CD4-positive, alpha-beta T cell treated with Interferon gamma for 1 hour (primary cell): ENCODE data around the gene HNRNPD.
"Not testable (repeated sequence)": the region's sequence is repeated elsewhere in the genome, so short reads cannot be mapped to it uniquely, and the experiment has no call there.

ENCODE experiments used
- DNase-seq: peaks from one replicate; pipeline ENCODE4 v3.0.0-alpha.2; 2020

The HNRNPD gene

GRCh38 chr4:82372517-82373485 lies 990 bp downstream of the HNRNPD start:
- DNase-seq = peak; percentile 57

GRCh38 chr4:82371497-82371896 lies 2.3 kb downstream of the HNRNPD start:
- DNase-seq = no peak

DNA sequence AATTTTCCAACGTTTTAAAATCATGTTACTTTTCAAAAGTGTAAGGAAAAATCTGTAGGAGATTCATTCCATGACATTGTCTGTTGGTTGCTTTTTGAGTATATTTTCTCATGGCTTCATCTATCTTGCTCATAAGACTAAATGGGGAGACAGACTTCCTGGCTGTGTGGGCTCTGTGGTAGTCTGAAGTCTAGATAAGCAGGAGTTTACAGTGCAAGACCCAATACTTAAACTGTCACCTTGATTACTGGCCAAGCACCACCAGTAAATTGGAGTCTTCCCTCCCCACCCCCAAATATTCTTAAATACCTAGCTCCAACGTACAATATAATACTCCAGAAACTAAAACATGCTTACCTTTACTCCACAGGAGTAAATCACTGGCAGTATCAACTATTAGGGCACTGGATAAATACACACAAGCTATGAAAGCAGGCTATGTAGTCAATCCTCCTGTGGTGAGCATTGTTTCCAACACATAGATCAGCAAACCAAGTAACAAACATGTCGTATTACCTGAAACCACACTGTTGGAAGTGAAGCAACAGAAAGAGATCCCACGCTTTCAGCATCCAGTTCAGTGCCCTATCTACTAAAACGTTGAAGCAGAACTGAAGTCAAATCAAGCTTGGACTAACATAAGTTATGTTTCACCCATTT lies 6.2 kb downstream of the HNRNPD start:
- no peak for DNase-seq

- not testable (repeated sequence) for DNase-seq
Observed at GRCh38 chr4:82366431-82366830, 7.4 kb downstream of the HNRNPD start.

GRCh38 chr4:82363896-82364487 lies 9.8 kb downstream of the HNRNPD start:
- no peak for DNase-seq

- DNase-seq = no peak
Observed at GRCh38 chr4:82362565-82362964, 11.2 kb downstream of the HNRNPD start.

DNA sequence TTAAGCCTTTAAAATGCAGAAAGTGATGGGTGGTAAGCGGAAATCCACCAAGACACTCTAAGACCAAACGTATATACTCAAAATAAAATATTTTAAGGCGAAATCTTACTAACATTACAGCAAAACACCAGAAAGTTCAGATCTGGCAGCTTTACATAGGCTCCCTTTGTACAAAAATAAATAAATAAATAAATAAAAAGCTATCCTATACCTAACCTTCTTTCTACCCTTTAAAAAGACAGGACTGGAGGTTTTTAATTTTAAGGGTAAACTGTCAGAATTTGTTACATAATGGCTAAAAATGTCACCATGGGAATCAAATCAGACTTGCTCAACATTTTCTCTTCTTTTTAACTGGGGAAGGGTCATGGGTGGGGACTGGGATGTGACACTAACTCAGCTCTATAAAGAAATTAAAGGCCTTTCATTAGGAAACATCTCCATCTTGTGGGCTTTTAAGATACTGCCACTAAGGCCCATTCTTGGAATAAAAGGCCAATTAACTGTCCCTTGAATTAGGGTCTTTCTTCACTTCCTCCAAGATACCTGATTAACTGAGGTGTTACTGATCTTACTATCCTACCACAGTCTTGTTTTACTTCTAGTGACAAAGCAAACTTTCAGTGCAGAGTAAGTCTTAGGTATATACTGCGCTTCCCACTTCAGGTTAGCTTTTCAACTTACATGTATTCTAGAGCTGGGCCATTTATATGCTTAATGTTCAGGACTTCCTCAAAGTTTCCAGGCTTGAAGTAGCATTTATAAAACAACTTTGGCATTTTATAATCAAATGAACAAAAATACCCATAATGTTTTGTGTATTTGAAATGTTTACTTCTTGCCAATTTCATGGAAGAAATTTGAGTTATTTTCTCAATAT lies 13.3 kb downstream of the HNRNPD start:
- no peak for DNase-seq

DNA sequence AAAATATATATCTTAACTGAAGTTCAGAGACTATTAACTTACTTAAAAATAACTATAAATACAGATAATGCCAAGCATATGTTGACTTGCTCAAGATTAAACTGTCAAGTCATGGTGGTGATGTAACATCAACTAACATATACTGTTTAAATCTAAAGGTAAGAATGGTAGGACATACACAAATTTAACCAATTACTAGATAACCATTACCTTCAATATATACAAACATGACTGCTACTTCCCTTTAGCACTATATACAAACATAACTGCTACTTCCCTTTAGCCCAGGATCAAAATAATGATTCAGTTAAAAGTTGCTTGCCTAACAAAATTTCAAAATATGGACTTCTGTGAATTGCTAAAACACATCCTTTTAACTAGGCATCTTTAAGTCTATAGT lies 14.9 kb downstream of the HNRNPD start:
- no peak for DNase-seq

DNA sequence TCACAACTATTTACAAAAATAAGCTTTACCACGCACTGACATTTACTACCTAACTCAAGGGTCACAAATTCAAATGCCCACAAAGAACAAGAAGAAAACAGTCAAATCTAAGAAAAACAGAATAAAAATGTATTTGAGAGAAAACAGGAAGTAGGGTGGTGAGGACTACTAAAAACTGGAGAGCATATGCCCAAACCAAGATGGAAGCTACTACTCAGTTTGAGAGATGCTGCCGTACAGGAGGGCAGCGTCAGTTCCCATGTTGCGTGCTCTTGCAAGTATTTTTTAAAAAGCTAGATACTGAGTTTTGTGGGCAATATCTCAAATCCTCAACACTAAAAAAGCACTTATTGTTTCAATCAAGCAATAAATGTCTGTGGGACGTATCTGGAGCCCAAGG lies 16.2 kb downstream of the HNRNPD start:
- DNase-seq = no peak

DNA sequence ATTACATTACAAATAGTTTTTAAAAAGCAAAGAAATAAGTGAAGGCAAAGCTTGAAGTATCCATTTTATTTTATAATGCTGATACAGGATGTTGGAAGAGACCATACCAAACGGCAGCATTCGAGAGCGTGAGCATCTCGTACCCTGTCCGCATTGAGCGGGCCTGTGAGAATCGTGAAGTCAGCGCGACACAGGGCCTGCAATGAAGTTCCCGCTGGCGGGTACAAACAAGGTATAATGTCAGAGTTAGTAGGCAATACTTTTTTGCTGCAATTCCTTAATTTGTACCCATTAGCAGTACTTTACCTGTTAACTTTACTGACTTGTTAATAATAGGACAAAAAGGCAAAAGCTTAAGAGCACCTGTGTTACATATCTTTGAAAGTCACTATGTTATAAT lies 19.0 kb downstream of the HNRNPD start:
- DNase-seq = no peak

DNA sequence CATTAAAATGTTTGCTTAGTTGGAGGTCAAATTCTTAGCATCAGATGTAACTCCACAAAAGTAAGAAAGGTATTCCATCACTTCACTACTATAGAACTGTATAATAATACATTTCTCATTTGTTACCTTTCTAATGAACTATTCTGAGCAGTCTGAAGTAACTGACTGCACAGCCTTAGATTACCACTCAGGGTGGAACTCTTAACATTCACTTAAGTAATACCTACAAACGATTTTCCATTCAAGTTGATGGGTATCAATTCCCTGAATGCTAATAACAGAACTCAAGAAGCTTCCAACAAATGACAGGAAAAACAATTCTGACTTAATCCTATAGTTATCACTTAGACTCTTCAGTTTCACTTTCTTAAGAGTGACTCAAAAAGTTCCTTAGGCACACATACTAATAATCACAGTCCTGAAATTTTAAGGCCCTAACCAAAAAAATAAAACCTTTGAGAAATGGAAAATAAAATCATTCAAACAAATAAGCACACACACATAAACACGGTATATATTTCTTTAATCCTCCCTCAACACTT lies 20.9 kb downstream of the HNRNPD start:
- no peak for DNase-seq

DNA sequence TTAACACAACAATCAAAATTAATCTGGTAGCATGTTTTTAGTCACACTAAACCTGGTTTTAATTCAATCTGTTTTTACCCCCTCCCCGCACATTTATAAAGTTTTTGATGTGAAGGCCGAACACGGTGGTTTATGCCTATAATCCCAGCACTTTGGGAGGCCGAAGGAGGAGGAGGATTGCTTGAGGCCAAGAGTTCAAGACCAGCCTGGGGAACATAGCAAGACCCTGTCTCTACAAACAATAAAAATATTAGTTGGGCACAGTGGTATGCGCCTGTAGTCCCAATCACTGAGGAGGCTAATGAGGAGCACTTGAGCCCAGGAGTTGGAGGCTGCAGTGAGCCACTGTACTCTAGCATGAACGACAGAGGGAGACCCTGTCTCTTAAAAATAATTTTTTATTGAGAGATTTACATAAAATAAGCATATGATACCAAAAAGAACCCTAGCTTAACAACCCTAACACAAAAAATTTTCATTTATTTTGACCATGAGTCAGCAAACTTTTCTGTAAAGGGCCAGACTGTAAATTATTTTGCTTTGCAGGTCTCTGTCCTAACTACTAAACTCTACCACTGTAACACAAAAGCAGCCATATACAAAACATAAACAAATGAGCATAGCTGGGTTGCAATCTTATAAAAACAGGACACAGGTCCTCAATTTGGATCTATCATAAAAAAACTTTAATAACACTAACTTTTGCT lies 21.5 kb downstream of the HNRNPD start:
- no peak for DNase-seq

GRCh38 chr4:82346126-82346525 lies 27.7 kb downstream of the HNRNPD start:
- DNase-seq = no peak

- DNase-seq = no peak
Observed at GRCh38 chr4:82335043-82335442, 38.7 kb downstream of the HNRNPD start.

DNA sequence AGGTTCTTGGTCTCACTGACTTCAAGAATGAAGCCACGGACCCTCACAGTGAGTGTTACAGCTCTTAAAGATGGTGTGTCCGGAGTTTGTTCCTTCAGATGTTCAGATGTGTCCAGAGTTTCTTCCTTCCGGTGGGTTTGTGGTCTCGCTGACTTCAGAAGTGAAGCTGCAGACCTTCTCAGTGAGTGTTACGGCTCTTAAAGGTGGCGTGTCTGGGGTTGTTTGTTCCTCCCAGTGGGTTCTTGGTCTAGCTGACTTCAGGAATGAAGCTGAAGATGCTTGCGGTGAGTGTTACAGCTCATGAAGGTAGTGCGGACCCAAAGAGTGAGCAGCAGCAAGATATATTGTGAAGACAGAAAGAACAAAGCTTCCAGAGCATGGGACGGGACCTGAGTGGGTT lies 40.1 kb downstream of the HNRNPD start:
- not testable (repeated sequence) for DNase-seq

GRCh38 chr4:82331814-82332213 lies 42.0 kb downstream of the HNRNPD start:
- DNase-seq = no peak

DNA sequence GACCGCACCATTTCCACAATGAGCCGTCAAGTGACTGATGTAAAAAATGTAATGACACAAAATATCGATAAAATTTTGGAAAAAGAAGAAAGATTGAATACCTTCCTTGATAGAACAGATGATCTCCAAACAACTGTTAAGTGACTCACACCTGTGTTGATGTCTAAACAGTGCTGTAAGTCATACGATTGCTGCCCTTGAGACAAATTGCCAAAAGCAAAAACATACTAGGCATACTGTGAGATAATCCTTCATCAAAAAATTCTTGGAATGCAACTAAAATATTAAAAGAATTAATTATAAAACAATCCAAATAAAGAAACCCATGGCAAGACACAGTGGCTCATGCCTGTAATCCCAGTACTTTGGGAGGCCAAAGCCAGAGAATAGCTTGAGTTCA lies 53.4 kb downstream of the HNRNPD start:
- DNase-seq = no peak

DNA sequence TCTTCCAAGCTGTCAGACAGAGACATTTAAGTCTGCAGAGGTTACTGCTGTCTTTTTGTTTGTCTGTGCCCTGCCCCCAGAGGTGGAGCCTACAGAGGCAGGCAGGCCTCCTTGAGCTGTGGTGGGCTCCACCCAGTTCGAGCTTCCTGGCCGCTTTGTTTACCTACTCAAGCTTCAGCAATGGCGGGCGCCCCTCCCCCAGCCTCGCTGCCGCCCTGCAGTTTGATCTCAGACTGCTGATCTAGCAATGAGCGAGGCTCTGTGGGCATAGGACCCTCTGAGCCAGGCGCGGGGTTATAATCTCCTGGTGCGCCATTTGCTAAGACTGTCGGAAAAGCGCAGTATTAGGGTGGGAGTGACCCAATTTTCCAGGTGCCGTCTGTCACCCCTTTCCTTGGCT lies 70.7 kb downstream of the HNRNPD start:
- not testable (repeated sequence) for DNase-seq
